Measurements from ENCODE around the gene TMEM43.

Gene TMEM43

GRCh38 chr3:14152963-14153355 is 28.1 kb downstream of the TMEM43 start:
- no peak for DNase-seq

- DNase-seq: no peak
Observed at GRCh38 chr3:14153663-14154062, 28.8 kb downstream of the TMEM43 start.

GRCh38 chr3:14154276-14154675 is 29.4 kb downstream of the TMEM43 start:
- no peak for DNase-seq

GRCh38 chr3:14154895-14155440 is 30.1 kb downstream of the TMEM43 start:
- DNase-seq: no peak

GRCh38 chr3:14156201-14156600 is 31.3 kb downstream of the TMEM43 start:
- DNase-seq: no peak

- DNase-seq: no peak
Observed at GRCh38 chr3:14156843-14157561, 32.1 kb downstream of the TMEM43 start.

- DNase-seq: no peak
Observed at GRCh38 chr3:14157951-14158350, 33.1 kb downstream of the TMEM43 start.

GRCh38 chr3:14158370-14158769 is 33.5 kb downstream of the TMEM43 start:
- no peak for DNase-seq

- no peak for DNase-seq
Observed at GRCh38 chr3:14159426-14159825, 34.6 kb downstream of the TMEM43 start.

GRCh38 chr3:14161282-14161681 is 36.4 kb downstream of the TMEM43 start:
- no peak for DNase-seq

GRCh38 chr3:14162178-14162577 is 37.3 kb downstream of the TMEM43 start:
- no peak for DNase-seq

GRCh38 chr3:14166877-14167603 is 42.2 kb downstream of the TMEM43 start:
- no peak for DNase-seq

GRCh38 chr3:14169435-14169834 is 44.6 kb downstream of the TMEM43 start:
- DNase-seq: no peak

- DNase-seq: no peak
Observed at GRCh38 chr3:14169871-14170270, 45.0 kb downstream of the TMEM43 start.

- no peak for DNase-seq
Observed at GRCh38 chr3:14170531-14171159, 45.8 kb downstream of the TMEM43 start.

- no peak for DNase-seq
Observed at GRCh38 chr3:14172496-14172895, 47.6 kb downstream of the TMEM43 start.

GRCh38 chr3:14174483-14174882 is 49.6 kb downstream of the TMEM43 start:
- no peak for DNase-seq

GRCh38 chr3:14175383-14176037 is 50.7 kb downstream of the TMEM43 start:
- DNase-seq: no peak

- DNase-seq: no peak
Observed at GRCh38 chr3:14177580-14178246, 52.9 kb downstream of the TMEM43 start.

GRCh38 chr3:14178247-14179113 is 53.6 kb downstream of the TMEM43 start, which contains the start of the genes LSM3 and XPC:
LSM3 (plus strand) TSS chr3:14178817; CDS start chr3:14178861, 44 bp downstream.
XPC (minus strand) TSS chr3:14178601; CDS start chr3:14178568, 33 bp downstream.
- DNase-seq: peak; percentile 83

GRCh38 chr3:14179114-14179465 is 54.2 kb downstream of the TMEM43 start:
- no peak for DNase-seq
